ENCODE data around the gene EMX2.

DNA sequence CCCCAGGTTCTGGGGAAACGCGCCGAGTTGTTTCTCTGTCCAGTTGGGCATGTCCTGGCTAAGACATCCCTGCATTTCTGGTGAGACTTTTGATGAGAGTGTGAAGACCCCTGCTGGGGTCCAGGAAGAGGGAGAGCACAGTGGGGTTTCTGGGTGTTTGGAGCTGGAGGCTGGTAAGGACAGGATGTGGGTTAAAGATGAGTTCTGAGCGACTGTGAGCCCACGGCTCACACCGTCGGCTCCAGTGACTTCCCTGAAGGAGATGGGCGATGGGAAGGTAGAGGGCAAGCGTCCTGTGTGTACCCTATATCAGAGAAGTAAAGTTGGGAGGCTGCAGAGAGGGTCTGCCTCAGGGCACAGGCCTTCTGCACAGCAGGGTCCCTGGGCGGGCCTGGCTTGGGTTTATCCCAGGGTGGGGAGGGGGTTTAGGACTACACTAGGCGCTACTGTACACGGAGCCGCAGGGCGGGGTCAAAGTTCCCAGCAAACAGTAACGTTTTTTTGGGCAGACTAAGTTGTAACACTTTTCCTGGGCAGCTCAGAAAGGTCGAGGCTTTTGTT, 3.6 kb downstream of the EMX2 start:
- TF ChIP-seq ZNF274 (IDR thresholded peaks at IDR 0.05; ENCODE audit: low read depth, low read length) (no peak), YY1 (IDR thresholded peaks at IDR 0.05; ENCODE audit: insufficient read depth, insufficient read length) (no peak)

Data from NT2/D1 (cell line).